ENCODE measurements around the gene HCFC1.

HCFC1 gene

GRCh38 chrX:153972368-153973126 is 929 bp upstream of the HCFC1 start, which contains the start of gene TMEM187:
TSS of gene TMEM187 (plus strand) at chrX:153972754. CDS start at chrX:153982063, 9,309 bp downstream.
- H3K4me3 ChIP-seq (ENCODE audit: extremely low read depth, insufficient read depth, low read length, poor library complexity, severe bottlenecking): peak within 1 kb of the TSS; percentile 62
- H3K4me1 ChIP-seq (ENCODE audit: control insufficient read depth, insufficient read depth, low read length, poor library complexity, severe bottlenecking): peaks cover 15% of the 10 kb centered on the region
- peak within 1 kb of the TSS; percentile 100 for H3K27ac ChIP-seq (ENCODE audit: low read depth, low read length, severe bottlenecking)
- peaks cover 12% of the 10 kb centered on the region for H3K36me3 ChIP-seq (ENCODE audit: control insufficient read depth, insufficient read depth, low read length)
- H3K9me3 ChIP-seq (ENCODE audit: control insufficient read depth, low read length): no peaks in the 10 kb centered on the region
- 0% methylated on average over 49 of the region's 103 CpGs; no CpG with 5 or more reads in 1 of the 2 experiments for WGBS, 2 experiments (ENCODE audit: insufficient coverage in 2 of 2)

GRCh38 chrX:153971124-153971449 is 531 bp downstream of the HCFC1 start:
- Histone ChIP-seq H3K27ac (ENCODE audit: low read depth, low read length, severe bottlenecking) (peak overlapping the region; percentile 100), H3K4me3 (ENCODE audit: extremely low read depth, insufficient read depth, low read length, poor library complexity, severe bottlenecking) (peak overlapping the region; percentile 62), H3K4me1 (ENCODE audit: control insufficient read depth, insufficient read depth, low read length, poor library complexity, severe bottlenecking) (peaks cover 25% of the 10 kb centered on the region), H3K36me3 (ENCODE audit: control insufficient read depth, insufficient read depth, low read length) (peaks cover 18% of the 10 kb centered on the region), H3K9me3 (ENCODE audit: control insufficient read depth, low read length) (no peaks in the 10 kb centered on the region)
- WGBS, 2 experiments (ENCODE audit: insufficient coverage in 2 of 2): 0% methylated on average over 2 to 13 of the region's 34 CpGs

- Histone ChIP-seq H3K36me3 (ENCODE audit: control insufficient read depth, insufficient read depth, low read length) (peaks cover 21% of the 10 kb centered on the region), H3K4me3 (ENCODE audit: extremely low read depth, insufficient read depth, low read length, poor library complexity, severe bottlenecking) (peak overlapping the region; percentile 62), H3K4me1 (ENCODE audit: control insufficient read depth, insufficient read depth, low read length, poor library complexity, severe bottlenecking) (peaks cover 25% of the 10 kb centered on the region), H3K9me3 (ENCODE audit: control insufficient read depth, low read length) (no peaks in the 10 kb centered on the region), H3K27ac (ENCODE audit: low read depth, low read length, severe bottlenecking) (peak overlapping the region; percentile 100)
- WGBS, 2 experiments (ENCODE audit: insufficient coverage in 2 of 2): 0% methylated on average over 10 to 21 of the region's 49 CpGs
Measured at GRCh38 chrX:153970357-153971123, 1.1 kb downstream of the HCFC1 start.

GRCh38 chrX:153969904-153970356 is 1.7 kb downstream of the HCFC1 start:
- Histone ChIP-seq H3K36me3 (ENCODE audit: control insufficient read depth, insufficient read depth, low read length) (peaks cover 23% of the 10 kb centered on the region), H3K4me1 (ENCODE audit: control insufficient read depth, insufficient read depth, low read length, poor library complexity, severe bottlenecking) (peaks cover 25% of the 10 kb centered on the region), H3K27ac (ENCODE audit: low read depth, low read length, severe bottlenecking) (peak overlapping the region; percentile 36), H3K9me3 (ENCODE audit: control insufficient read depth, low read length) (no peaks in the 10 kb centered on the region), H3K4me3 (ENCODE audit: extremely low read depth, insufficient read depth, low read length, poor library complexity, severe bottlenecking) (peak overlapping the region; percentile 62)
- WGBS, 2 experiments (ENCODE audit: insufficient coverage in 2 of 2): 0 to 2% methylated on average over 1 to 10 of the region's 26 CpGs

GRCh38 chrX:153969125-153969903 is 2.3 kb downstream of the HCFC1 start:
- Histone ChIP-seq H3K4me1 (ENCODE audit: control insufficient read depth, insufficient read depth, low read length, poor library complexity, severe bottlenecking) (peaks cover 25% of the 10 kb centered on the region), H3K27ac (ENCODE audit: low read depth, low read length, severe bottlenecking) (no peak overlapping the region), H3K9me3 (ENCODE audit: control insufficient read depth, low read length) (no peaks in the 10 kb centered on the region), H3K4me3 (ENCODE audit: extremely low read depth, insufficient read depth, low read length, poor library complexity, severe bottlenecking) (peak overlapping the region; percentile 62), H3K36me3 (ENCODE audit: control insufficient read depth, insufficient read depth, low read length) (peaks cover 27% of the 10 kb centered on the region)
- 2 to 5% methylated on average over 4 to 12 of the region's 25 CpGs for WGBS, 2 experiments (ENCODE audit: insufficient coverage in 2 of 2)

- Histone ChIP-seq H3K27ac (ENCODE audit: low read depth, low read length, severe bottlenecking) (no peak overlapping the region), H3K36me3 (ENCODE audit: control insufficient read depth, insufficient read depth, low read length) (peaks cover 33% of the 10 kb centered on the region), H3K4me1 (ENCODE audit: control insufficient read depth, insufficient read depth, low read length, poor library complexity, severe bottlenecking) (peaks cover 25% of the 10 kb centered on the region), H3K9me3 (ENCODE audit: control insufficient read depth, low read length) (no peaks in the 10 kb centered on the region), H3K4me3 (ENCODE audit: extremely low read depth, insufficient read depth, low read length, poor library complexity, severe bottlenecking) (peak overlapping the region; percentile 62)
- 11% methylated on average over 5 of the region's 12 CpGs; no CpG with 5 or more reads in 1 of the 2 experiments for WGBS, 2 experiments (ENCODE audit: insufficient coverage in 2 of 2)
Measured at GRCh38 chrX:153968754-153969124, 2.9 kb downstream of the HCFC1 start.

- peaks cover 25% of the 10 kb centered on the region for H3K4me1 ChIP-seq (ENCODE audit: control insufficient read depth, insufficient read depth, low read length, poor library complexity, severe bottlenecking)
- 57% methylated on average over 7 of the region's 9 CpGs; no CpG with 5 or more reads in 1 of the 2 experiments for WGBS, 2 experiments (ENCODE audit: insufficient coverage in 2 of 2)
- H3K4me3 ChIP-seq (ENCODE audit: extremely low read depth, insufficient read depth, low read length, poor library complexity, severe bottlenecking): peak overlapping the region; percentile 62
- H3K27ac ChIP-seq (ENCODE audit: low read depth, low read length, severe bottlenecking): no peak overlapping the region
- H3K9me3 ChIP-seq (ENCODE audit: control insufficient read depth, low read length): no peaks in the 10 kb centered on the region
- H3K36me3 ChIP-seq (ENCODE audit: control insufficient read depth, insufficient read depth, low read length): peaks cover 38% of the 10 kb centered on the region
Measured at GRCh38 chrX:153968255-153968654, 3.4 kb downstream of the HCFC1 start.

GRCh38 chrX:153967536-153968224 is 3.9 kb downstream of the HCFC1 start:
- H3K36me3 ChIP-seq (ENCODE audit: control insufficient read depth, insufficient read depth, low read length): peaks cover 43% of the 10 kb centered on the region
- 81 to 82% methylated on average over 5 to 11 of the region's 16 CpGs for WGBS, 2 experiments (ENCODE audit: insufficient coverage in 2 of 2)
- H3K27ac ChIP-seq (ENCODE audit: low read depth, low read length, severe bottlenecking): no peak overlapping the region
- peaks cover 25% of the 10 kb centered on the region for H3K4me1 ChIP-seq (ENCODE audit: control insufficient read depth, insufficient read depth, low read length, poor library complexity, severe bottlenecking)
- H3K4me3 ChIP-seq (ENCODE audit: extremely low read depth, insufficient read depth, low read length, poor library complexity, severe bottlenecking): no peak overlapping the region
- H3K9me3 ChIP-seq (ENCODE audit: control insufficient read depth, low read length): no peaks in the 10 kb centered on the region

- no peak overlapping the region for H3K27ac ChIP-seq (ENCODE audit: low read depth, low read length, severe bottlenecking)
- H3K4me3 ChIP-seq (ENCODE audit: extremely low read depth, insufficient read depth, low read length, poor library complexity, severe bottlenecking): no peak overlapping the region
- WGBS, 2 experiments (ENCODE audit: insufficient coverage in 2 of 2): 79 to 96% methylated on average over 5 to 7 of the region's 14 CpGs
- peaks cover 25% of the 10 kb centered on the region for H3K4me1 ChIP-seq (ENCODE audit: control insufficient read depth, insufficient read depth, low read length, poor library complexity, severe bottlenecking)
- H3K9me3 ChIP-seq (ENCODE audit: control insufficient read depth, low read length): no peaks in the 10 kb centered on the region
- H3K36me3 ChIP-seq (ENCODE audit: control insufficient read depth, insufficient read depth, low read length): peaks cover 50% of the 10 kb centered on the region
Measured at GRCh38 chrX:153966841-153967535, 4.6 kb downstream of the HCFC1 start.
